Neural progenitor cell (in vitro differentiated cells): ENCODE results near the gene FAM149A.

ENCODE experiments used
- CTCF ChIP-seq: fragments of 200-600 bp; sonication (generic); IDR thresholded peaks from 2 replicates; pipeline ENCODE4 v1.5.1; 2017; ENCODE audit warnings: antibody characterized with exemption, mild to moderate bottlenecking
- EZH2 ChIP-seq: fragments of 200-600 bp; sonication (generic); IDR thresholded peaks from 2 replicates; pipeline ENCODE4 v1.6.1; 2017; ENCODE audit warnings: antibody characterized with exemption, mild to moderate bottlenecking, moderate library complexity
- EZH2phosphoT487 ChIP-seq: fragments of 200-600 bp; sonication (generic); IDR thresholded peaks from 2 replicates; pipeline ENCODE4 v1.6.1; 2017; ENCODE audit warnings: antibody characterized with exemption

- TF ChIP-seq CTCF: no peak
- no peak for TF ChIP-seq EZH2
- TF ChIP-seq EZH2phosphoT487: no peak
These were observed 46.4 kb downstream of the FAM149A start for GRCh38 chr4:186150926-186151325.
